Stimulated activated effector memory CD8-positive, alpha-beta T cell treated with anti-CD3 and anti-CD28 coated beads, Interleukin-12 subunit alpha, Interleukin-12 subunit beta, amount 100 ng/mL, for 72 hours (primary cell): Measurements from ENCODE around the gene SMNDC1.

ENCODE experiments used
- ATAC-seq: fragments of 150-1000 bp; cut with Tn5 transposase; 2 replicates; pipeline ENCODE4 v1.10.0; 2021
- DNase-seq, 2 donors: peaks; one replicate each; pipeline ENCODE4 v3.0.0; 2021 to 2022; ENCODE audit warnings: low spot score in 2 of 2
- H3K27ac Mint-ChIP-seq: one replicate; pipeline ENCODE4 v1.8.0; 2022; ENCODE audit warnings: mild to moderate bottlenecking, mixed read lengths
- H3K36me3 Mint-ChIP-seq: one replicate; pipeline ENCODE4 v1.8.0; 2022; ENCODE audit warnings: mild to moderate bottlenecking, mixed read lengths
- H3K4me1 Mint-ChIP-seq: one replicate; pipeline ENCODE4 v1.8.0; 2022; ENCODE audit warnings: mixed read lengths
- H3K4me3 Mint-ChIP-seq: one replicate; pipeline ENCODE4 v1.8.0; 2022; ENCODE audit warnings: mild to moderate bottlenecking, mixed read lengths
- H3K9me3 Mint-ChIP-seq: one replicate; pipeline ENCODE4 v1.8.0; 2022; ENCODE audit warnings: mixed read lengths

Gene SMNDC1

DNA sequence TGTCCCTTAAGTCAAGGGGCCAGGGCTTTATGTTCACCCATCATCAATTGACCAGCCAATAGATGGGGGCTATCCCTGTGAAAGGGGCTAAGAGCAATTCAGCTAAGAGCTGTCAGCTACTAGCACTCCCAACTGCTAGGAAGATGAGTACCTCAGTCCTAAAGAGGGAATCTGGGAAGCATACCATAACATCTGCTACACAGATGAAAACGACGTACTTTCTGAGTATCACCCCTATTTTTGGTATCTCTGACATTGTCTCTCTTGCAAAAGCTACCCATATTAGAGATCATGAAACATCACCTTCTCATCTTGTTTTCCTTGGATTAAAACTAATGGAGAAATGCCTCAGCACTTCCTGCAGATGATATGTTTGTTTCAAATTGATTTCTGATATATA is 7.5 kb upstream of the SMNDC1 start:
- H3K27ac Mint-ChIP-seq, result no peak overlapping the region
- peaks cover 35% of the 10 kb centered on the region for H3K4me1 Mint-ChIP-seq
- no peak for DNase-seq
- no peaks in the 10 kb centered on the region for H3K9me3 Mint-ChIP-seq
- H3K36me3 Mint-ChIP-seq, result no peaks in the 10 kb centered on the region
- ATAC-seq, result no peak
- no peak overlapping the region for H3K4me3 Mint-ChIP-seq

DNA sequence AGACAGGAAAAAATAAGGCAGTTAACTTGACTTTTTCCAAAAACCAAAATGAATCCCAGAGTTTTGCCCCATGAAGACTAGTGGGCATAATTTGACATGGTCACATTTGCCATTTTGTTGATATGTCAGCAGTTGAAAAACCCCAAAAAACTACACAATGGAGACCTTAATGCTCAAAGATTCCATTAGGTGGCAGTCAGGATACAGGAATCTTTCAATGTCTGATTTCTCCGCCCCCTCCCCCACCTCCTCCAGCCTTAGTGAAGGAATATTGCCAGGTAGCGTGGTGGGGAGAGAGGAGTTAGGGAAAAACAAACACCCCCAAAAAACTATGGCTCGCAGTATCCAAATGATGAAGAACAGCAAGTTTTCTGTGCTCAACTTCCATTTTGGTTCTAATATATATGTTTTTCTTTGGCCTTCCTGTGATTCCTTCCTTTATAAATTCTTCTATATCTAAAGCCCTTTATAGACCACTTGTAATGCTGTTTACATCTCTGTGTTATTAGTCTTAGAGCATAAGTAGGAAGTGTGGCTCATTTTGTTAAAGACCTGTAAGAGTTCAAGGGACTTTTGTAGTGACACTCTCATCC is 6.7 kb upstream of the SMNDC1 start:
- no peaks in the 10 kb centered on the region for H3K36me3 Mint-ChIP-seq
- peak overlapping the region; percentile 17 for H3K27ac Mint-ChIP-seq
- no peak for DNase-seq

DNA sequence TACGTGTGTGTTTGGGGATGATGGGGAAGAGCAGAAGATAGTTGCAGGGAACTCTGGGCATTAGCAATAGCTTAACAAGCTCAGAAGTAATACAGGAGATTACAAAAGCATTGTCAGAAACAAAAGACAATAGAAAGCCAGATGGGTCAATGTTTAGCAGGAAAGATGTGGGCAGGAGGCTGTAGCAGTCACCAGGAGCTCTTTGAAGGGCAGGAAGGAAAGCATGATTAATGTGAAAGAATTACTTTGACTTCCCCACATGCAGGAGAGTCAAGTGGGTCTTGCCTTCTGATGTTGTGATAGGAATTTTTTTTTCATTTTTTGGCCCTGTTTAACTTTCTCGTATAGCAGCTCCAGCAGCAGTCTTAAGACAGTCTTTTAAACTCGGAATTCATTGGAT is 6.0 kb upstream of the SMNDC1 start:
- no peaks in the 10 kb centered on the region for H3K9me3 Mint-ChIP-seq
- peaks cover 35% of the 10 kb centered on the region for H3K4me1 Mint-ChIP-seq
- H3K4me3 Mint-ChIP-seq, result peak overlapping the region; percentile 1
- H3K36me3 Mint-ChIP-seq, result no peaks in the 10 kb centered on the region
- ATAC-seq (no peak), DNase-seq (no peak)
- no peak overlapping the region for H3K27ac Mint-ChIP-seq

More for the DNA sequence above, 6.7 kb upstream of the SMNDC1 start:
- peak; percentile 61 for ATAC-seq
- Mint-ChIP-seq H3K4me1 (peaks cover 35% of the 10 kb centered on the region), H3K9me3 (no peaks in the 10 kb centered on the region), H3K4me3 (no peak overlapping the region)

DNA sequence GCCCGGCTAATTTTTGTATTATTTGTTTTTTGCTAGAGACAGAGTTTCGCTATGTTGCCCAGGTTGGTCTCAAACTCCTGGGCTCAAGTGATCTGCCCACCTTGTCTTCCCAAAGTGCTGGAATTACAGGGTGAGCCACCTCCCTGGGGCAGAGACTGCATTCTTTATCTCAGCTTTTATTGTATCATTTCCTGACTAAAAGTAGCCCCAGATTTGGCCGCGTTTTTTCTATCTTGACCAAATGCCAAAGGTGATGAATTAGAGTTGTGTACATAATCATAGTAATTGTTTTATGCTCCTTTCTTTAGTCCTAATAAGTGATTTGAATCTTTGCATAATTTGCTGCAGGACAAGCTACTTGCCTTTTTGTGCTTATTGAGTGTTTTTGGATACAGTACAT is 3.1 kb upstream of the SMNDC1 start:
- no peak for ATAC-seq
- Mint-ChIP-seq H3K27ac (no peak overlapping the region), H3K4me1 (peaks cover 35% of the 10 kb centered on the region), H3K36me3 (peaks cover 29% of the 10 kb centered on the region), H3K4me3 (no peak overlapping the region), H3K9me3 (no peaks in the 10 kb centered on the region)
- no peak for DNase-seq

DNA sequence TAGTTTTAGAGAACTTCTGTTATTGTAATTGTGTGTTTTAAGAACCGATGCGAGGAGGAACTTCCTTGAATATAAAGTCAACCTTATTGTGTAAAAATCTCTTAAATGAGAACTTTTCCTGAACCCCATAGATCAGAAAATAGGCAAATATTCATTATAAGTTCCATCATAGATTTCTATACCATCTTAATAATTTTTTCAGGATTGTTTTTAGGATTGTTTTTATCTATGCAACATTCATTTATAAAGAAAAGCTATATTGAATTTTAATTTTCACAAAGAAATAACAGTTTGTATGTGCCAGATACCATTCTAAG is 1.7 kb upstream of the SMNDC1 start:
- Mint-ChIP-seq H3K27ac (peak overlapping the region; percentile 5), H3K4me1 (peaks cover 35% of the 10 kb centered on the region), H3K9me3 (no peaks in the 10 kb centered on the region), H3K4me3 (peak overlapping the region; percentile 87), H3K36me3 (peaks cover 43% of the 10 kb centered on the region)
- ATAC-seq (no peak), DNase-seq (no peak)

DNA sequence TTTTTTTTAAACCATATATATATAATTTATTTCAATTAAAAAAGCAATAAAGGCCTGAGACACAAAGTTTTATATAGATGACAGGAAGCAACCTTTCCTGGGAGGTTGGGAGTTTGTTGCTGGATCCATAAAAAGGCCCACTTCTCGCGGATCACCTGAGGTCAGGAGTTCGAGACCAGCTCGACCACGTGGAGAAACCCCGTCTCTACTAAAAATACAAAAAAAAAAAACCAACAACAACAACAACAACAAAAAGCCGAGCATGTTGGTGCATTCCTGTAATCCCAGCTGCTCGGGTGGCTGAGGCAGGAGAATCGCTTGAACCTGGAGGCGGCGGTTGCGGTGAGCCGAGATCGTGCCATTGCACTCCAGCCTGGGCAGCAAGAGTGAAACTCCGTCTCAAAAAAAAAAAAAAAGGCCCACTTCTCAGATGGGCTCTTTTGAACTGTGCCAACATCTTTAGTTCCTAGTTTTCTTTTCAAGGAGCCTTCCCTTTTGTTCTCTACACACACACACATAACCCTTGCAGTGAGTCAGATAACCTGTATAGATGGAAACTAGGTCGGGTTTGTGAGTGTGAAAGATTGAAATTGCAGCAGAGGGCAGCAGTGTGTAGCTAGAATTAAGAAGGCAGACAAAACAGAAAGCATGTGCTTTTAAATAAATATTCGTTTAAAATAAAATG is 1.2 kb upstream of the SMNDC1 start:
- Mint-ChIP-seq H3K4me1 (peaks cover 35% of the 10 kb centered on the region), H3K4me3 (peak overlapping the region; percentile 87), H3K36me3 (peaks cover 48% of the 10 kb centered on the region), H3K9me3 (no peaks in the 10 kb centered on the region), H3K27ac (peak overlapping the region; percentile 95)
- peak; percentile 79 for ATAC-seq
- DNase-seq, result no peak

DNA sequence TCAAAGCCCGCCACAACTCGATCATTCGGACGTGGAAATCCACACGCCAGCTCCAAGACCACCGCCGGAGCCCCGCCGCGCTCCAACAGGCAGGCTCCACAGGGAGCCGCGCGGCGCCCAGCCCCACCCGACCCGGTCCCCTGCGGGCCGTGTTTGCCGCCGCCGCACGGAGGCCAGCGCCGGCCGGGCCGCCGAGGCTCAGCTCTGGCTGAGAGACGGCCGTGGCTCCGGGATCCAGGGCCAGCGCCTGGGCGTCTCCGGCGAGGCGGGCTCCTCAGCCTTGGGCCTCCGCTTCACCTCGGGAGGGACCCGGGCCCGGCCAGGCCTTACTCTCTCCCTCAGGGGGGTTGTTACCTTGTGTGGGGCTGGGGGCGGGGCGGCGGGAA is 333 bp downstream of the SMNDC1 start:
- DNase-seq, result no peak
- H3K27ac Mint-ChIP-seq, result peak overlapping the region; percentile 95
- H3K4me3 Mint-ChIP-seq, result peak overlapping the region; percentile 87
- no peaks in the 10 kb centered on the region for H3K9me3 Mint-ChIP-seq
- H3K4me1 Mint-ChIP-seq, result peaks cover 32% of the 10 kb centered on the region
- peaks cover 63% of the 10 kb centered on the region for H3K36me3 Mint-ChIP-seq
- peak; percentile 78 for ATAC-seq

DNA sequence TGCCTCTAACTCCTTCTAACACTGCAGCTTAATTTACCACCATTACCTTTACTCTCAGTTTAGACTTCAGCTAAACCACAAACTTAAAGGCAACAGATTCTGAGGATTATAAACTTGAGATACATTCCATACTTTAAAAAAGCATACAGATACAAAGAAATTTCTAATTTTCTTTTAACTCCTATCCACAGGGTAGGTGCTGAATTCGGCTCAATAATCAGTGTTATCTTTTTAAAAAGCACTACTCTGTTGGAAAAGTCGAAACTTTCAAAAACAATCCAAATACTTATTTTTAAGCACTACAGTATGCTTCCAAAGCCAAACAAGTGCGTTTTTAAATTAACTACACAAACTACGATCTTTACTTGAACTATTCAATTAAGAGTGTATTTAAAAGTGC is 1.0 kb downstream of the SMNDC1 start:
- DNase-seq, result no peak
- no peak for ATAC-seq
- H3K4me1 Mint-ChIP-seq, result peaks cover 32% of the 10 kb centered on the region
- peaks cover 70% of the 10 kb centered on the region for H3K36me3 Mint-ChIP-seq
- peak overlapping the region; percentile 95 for H3K27ac Mint-ChIP-seq
- no peaks in the 10 kb centered on the region for H3K9me3 Mint-ChIP-seq
- H3K4me3 Mint-ChIP-seq, result peak overlapping the region; percentile 87

DNA sequence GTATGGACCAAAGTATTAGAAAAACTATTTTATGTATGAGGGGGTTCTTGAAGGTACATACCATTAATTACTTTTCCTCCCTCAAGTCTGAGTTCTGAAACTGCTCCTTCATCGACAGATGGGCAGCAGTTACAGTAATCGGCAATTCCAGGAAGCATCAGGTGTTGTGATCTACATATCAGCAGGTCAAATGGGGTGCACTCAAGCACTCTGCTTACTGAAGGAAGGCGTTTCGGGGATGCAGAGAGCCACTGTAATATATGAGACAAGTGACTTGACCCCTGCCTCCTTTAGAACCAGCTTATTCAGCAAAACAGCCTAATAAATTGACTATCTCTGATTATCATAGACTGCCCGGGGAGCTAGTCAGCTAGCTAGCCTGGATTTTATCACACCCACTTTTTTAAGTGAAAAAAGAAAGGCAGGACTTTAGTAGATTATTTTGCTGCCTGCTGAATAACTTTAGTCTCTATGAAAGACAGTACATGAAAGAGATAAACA is 4.2 kb downstream of the SMNDC1 start:
- peak overlapping the region; percentile 76 for H3K27ac Mint-ChIP-seq
- ATAC-seq, result no peak
- peaks cover 46% of the 10 kb centered on the region for H3K4me1 Mint-ChIP-seq
- H3K36me3 Mint-ChIP-seq, result peaks cover 100% of the 10 kb centered on the region
- H3K9me3 Mint-ChIP-seq, result no peaks in the 10 kb centered on the region
- no peak overlapping the region for H3K4me3 Mint-ChIP-seq
- no peak for DNase-seq

DNA sequence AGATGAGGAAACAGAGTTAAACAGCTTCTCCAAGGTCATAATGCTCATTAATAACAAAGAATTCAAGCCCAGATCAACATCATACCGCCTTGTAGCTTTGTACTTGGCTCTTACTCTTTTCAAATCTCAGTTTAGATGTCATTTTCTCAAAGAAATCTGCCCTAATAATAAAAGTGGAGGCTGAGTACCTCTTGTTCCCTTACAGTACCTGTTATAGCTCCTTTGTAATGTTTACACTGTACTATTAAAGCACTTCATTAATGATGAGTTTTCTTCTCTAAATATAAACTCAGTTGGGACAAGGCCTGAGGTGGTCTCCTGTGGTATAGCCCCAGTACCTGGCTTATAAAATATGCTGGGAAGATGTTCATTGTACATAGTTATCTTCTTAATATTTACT is 7.8 kb downstream of the SMNDC1 start:
- DNase-seq, result no peak
- Mint-ChIP-seq H3K27ac (peak overlapping the region; percentile 70), H3K4me3 (no peak overlapping the region), H3K4me1 (peaks cover 31% of the 10 kb centered on the region), H3K36me3 (peaks cover 100% of the 10 kb centered on the region), H3K9me3 (no peaks in the 10 kb centered on the region)
- ATAC-seq, result no peak

DNA sequence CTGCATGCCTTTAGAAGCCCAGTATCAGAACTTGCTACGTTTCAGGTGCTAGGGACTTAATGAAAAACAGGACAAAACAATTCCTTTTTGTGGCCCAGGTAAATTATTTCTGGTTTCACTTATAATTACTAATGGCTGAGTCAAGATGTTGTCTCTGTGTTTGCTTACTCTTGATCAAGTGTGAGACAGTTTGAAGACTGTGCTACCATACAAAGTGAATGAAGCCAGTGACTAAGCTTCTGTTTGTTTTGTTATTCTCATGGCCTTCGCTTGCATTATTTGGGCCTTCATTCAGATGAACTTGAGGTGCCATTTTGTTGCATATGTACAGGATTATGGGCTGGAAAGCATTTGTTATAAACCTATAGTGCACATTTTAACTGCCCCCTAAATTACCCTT is 17.9 kb downstream of the SMNDC1 start:
- H3K4me1 Mint-ChIP-seq, result no peaks in the 10 kb centered on the region
- no peaks in the 10 kb centered on the region for H3K9me3 Mint-ChIP-seq
- H3K36me3 Mint-ChIP-seq, result peaks cover 99% of the 10 kb centered on the region
- DNase-seq (no peak), ATAC-seq (no peak)
- no peak overlapping the region for H3K4me3 Mint-ChIP-seq
- H3K27ac Mint-ChIP-seq, result no peak overlapping the region

DNA sequence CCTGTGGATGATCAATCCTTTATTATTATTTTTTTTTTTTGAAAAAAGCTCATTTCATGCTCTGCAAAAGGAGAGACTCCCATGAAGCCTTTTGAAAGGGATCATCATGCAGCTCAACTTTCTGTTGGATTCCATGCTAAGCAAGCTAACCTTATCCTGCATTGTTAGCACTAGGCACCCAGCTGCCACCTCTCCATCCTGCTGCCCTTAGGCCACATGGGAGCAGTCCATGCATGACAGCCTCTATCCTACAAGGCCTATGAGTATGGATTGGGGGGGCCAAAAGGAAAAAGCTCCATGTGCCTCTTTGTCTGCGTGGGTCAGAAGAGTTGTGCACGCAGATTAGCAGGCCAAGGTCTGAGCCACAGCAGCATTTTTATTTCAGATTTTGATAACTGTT is 19.2 kb downstream of the SMNDC1 start:
- Mint-ChIP-seq H3K9me3 (no peaks in the 10 kb centered on the region), H3K4me3 (no peak overlapping the region), H3K4me1 (no peaks in the 10 kb centered on the region), H3K36me3 (peaks cover 100% of the 10 kb centered on the region), H3K27ac (no peak overlapping the region)
- ATAC-seq (no peak), DNase-seq (no peak)

DNA sequence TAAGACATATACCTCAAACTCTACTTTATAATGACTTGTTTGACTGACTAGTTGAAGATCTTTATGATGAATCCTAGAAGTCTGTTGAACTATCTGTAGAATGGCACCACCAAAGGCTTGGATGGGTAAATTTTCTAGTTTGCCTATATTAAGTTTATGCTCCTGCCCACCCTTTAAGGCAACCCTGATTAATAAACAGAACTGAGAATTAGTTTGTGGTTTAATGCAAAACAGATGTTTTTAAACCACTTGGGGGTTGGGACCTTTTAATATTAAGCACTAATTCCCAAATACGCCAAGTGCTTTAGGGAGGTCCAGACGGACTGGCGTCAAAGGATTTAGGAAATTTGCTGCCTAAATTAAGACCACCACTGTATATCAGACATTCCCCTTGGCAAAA is 20.5 kb downstream of the SMNDC1 start:
- Mint-ChIP-seq H3K4me3 (no peak overlapping the region), H3K9me3 (no peaks in the 10 kb centered on the region), H3K36me3 (peaks cover 100% of the 10 kb centered on the region), H3K27ac (no peak overlapping the region), H3K4me1 (peaks cover under 1% of the 10 kb centered on the region)
- DNase-seq (no peak), ATAC-seq (no peak)

DNA sequence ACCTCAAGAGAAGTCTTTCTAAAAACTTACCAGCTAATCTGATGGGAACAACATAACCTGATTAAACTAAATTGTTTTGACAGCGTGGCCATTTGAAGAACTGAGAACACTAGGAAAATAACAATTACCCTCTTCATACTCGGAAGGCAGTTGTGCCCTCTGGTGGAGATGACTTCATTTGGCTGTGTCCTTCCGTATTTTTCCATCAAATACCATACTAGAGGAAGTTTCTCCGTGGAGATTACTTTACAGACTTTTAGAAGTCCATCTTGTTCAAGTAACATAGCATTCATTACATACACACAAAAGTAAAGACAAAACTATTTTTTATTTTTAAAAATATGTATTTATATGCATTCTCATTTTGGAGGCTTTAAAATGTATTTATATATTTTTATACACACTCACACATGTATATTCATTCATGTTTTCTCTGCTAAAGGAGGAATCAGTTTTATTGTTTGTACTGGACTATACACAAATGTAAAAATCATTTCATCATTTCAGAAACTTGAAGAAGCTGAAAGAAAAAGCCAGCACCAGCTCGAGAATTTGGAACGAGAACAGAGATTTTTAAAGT is 25.2 kb downstream of the SMNDC1 start:
- Mint-ChIP-seq H3K9me3 (no peaks in the 10 kb centered on the region), H3K4me3 (no peak overlapping the region), H3K27ac (no peak overlapping the region), H3K36me3 (peaks cover 65% of the 10 kb centered on the region), H3K4me1 (peaks cover 34% of the 10 kb centered on the region)
- ATAC-seq (no peak), DNase-seq (no peak)

DNA sequence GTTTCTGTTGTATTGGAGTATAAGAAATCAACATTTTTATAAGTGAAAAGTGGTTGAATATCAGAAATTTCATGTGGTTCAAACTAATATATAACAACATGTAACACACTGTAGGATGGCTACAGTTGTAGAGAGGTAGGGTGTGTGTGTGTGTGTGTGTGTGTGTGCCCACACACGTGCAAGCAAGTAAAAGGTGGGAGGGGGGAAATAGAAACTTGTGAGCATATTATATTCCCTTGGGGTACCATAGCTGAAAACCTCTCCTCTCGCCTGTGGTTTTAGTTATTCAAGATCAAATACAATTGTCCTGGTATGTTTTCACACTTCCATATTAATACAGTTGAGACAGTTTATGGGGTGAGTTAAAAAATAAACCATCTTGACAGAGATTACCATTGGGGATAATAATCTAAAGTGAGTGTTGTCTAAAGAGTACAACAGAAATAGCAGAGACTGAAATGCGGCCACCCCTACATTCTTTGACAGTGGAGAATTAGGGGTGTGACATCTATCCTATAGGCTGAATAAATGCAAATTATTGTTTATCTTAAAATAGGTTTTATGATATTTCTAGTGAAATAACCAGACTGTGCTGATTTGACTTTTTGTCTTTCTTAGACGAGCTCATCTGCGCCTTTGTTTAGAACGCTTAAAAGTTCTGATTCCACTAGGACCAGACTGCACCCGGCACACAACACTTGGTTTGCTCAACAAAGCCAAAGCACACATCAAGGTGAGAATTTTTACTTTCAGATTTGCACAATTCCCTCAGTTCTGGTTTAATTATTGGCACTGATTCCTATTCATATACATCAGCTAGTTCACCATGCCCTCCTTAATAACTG is 25.9 kb downstream of the SMNDC1 start:
- peaks cover 39% of the 10 kb centered on the region for H3K4me1 Mint-ChIP-seq
- H3K27ac Mint-ChIP-seq, result no peak overlapping the region
- no peaks in the 10 kb centered on the region for H3K9me3 Mint-ChIP-seq
- DNase-seq, result no peak
- peaks cover 59% of the 10 kb centered on the region for H3K36me3 Mint-ChIP-seq
- no peak overlapping the region for H3K4me3 Mint-ChIP-seq
- ATAC-seq, result no peak
